Left ventricle myocardium inferior (tissue), 1 donor: ENCODE results near the gene C1orf116. TPM values are rescaled to one million over a fixed set of nuclear protein-coding genes. Genes with fewer than 3 reads are reported as not detected.

Source experiments
- DNase-seq: peaks from one replicate; pipeline ENCODE4 v3.0.0-alpha.2; 2020
- H3K27ac ChIP-seq: fragments of 200-600 bp; replicated peaks from 2 replicates; pipeline ENCODE4 v1.8.0; 2021
- H3K27me3 ChIP-seq: fragments of 200-600 bp; 2 replicates; pipeline ENCODE4 v1.8.0; 2021; ENCODE audit warnings: low read depth
- H3K36me3 ChIP-seq: fragments of 200-600 bp; 2 replicates; pipeline ENCODE4 v1.8.0; 2021
- H3K4me1 ChIP-seq: fragments of 200-600 bp; 2 replicates; pipeline ENCODE4 v1.8.0; 2021
- H3K4me3 ChIP-seq: fragments of 200-600 bp; 2 replicates; pipeline ENCODE4 v1.8.0; 2021; ENCODE audit warnings: mild to moderate bottlenecking, moderate library complexity
- H3K9me3 ChIP-seq: fragments of 200-600 bp; replicated peaks from 2 replicates; pipeline ENCODE4 v1.8.0; 2021
- CTCF ChIP-seq: fragments of 200-600 bp; IDR thresholded peaks from 2 replicates; pipeline ENCODE4 v1.8.0; 2021; ENCODE audit warnings: antibody characterized with exemption, mild to moderate bottlenecking, borderline replicate concordance
- intact Hi-C: fragments of 100-400 bp; cut with micrococcal nuclease; formaldehyde crosslinking; loops from one replicate; pipeline ENCODE4 v1.11.0; 2022
- total RNA-seq: library from RNA; stranded (reverse); fragmentation: NEBNext Ultra II Directional; extraction: Animal tissue kit (Norgen Biotek cat#: 25700); gene quantifications from one replicate; pipeline ENCODE4 v1.2.1, GENCODE V29; 2021
- donor health status: DM: no; HTN: yes; CAD: no; lungs with severe emphysema.

The C1orf116 gene
- total RNA-seq, 1 donor from 2014 or later, result 0.74 TPM

- intact Hi-C loops, result no loop called here
Measured at GRCh38 chr1:206992790-206993189, 39.8 kb downstream of the C1orf116 start.

GRCh38 chr1:206987873-206988272 lies 44.7 kb downstream of the C1orf116 start:
- no peak for TF ChIP-seq CTCF
- Histone ChIP-seq H3K4me3 (no peak overlapping the region), H3K9me3 (no peaks in the 10 kb centered on the region), H3K4me1 (no peaks in the 10 kb centered on the region), H3K27me3 (peaks cover 44% of the 10 kb centered on the region), H3K27ac (no peak overlapping the region), H3K36me3 (no peaks in the 10 kb centered on the region)
- intact Hi-C loops, result no loop called here
- DNase-seq, result no peak

More at GRCh38 chr1:206992790-206993189, 39.8 kb downstream of the C1orf116 start:
- DNase-seq, result no peak
- no peaks in the 10 kb centered on the region for H3K4me1 ChIP-seq
- TF ChIP-seq CTCF, result no peak
- H3K4me3 ChIP-seq, result no peak overlapping the region
- no peaks in the 10 kb centered on the region for H3K9me3 ChIP-seq
- no peaks in the 10 kb centered on the region for H3K36me3 ChIP-seq
- peaks cover 51% of the 10 kb centered on the region for H3K27me3 ChIP-seq
- no peak overlapping the region for H3K27ac ChIP-seq

- DNase-seq, result no peak
- Histone ChIP-seq H3K36me3 (no peaks in the 10 kb centered on the region), H3K4me3 (no peak overlapping the region), H3K9me3 (no peaks in the 10 kb centered on the region), H3K27me3 (peaks cover 34% of the 10 kb centered on the region), H3K27ac (no peak overlapping the region), H3K4me1 (no peaks in the 10 kb centered on the region)
- no peak for TF ChIP-seq CTCF
- intact Hi-C loops, result no loop called here
Measured at GRCh38 chr1:206986885-206987284, 45.7 kb downstream of the C1orf116 start.

GRCh38 chr1:206986402-206986801 lies 46.2 kb downstream of the C1orf116 start:
- no peak overlapping the region for H3K27ac ChIP-seq
- H3K4me3 ChIP-seq, result no peak overlapping the region
- peaks cover 29% of the 10 kb centered on the region for H3K27me3 ChIP-seq
- H3K4me1 ChIP-seq, result no peaks in the 10 kb centered on the region
- TF ChIP-seq CTCF, result no peak
- intact Hi-C loops, result no loop called here
- H3K36me3 ChIP-seq, result no peaks in the 10 kb centered on the region
- H3K9me3 ChIP-seq, result no peaks in the 10 kb centered on the region
- no peak for DNase-seq

- Histone ChIP-seq H3K36me3 (no peaks in the 10 kb centered on the region), H3K4me1 (no peaks in the 10 kb centered on the region), H3K9me3 (no peaks in the 10 kb centered on the region), H3K27ac (no peak overlapping the region), H3K27me3 (peaks cover 28% of the 10 kb centered on the region), H3K4me3 (no peak overlapping the region)
- intact Hi-C loops, result no loop called here
- TF ChIP-seq CTCF, result no peak
- no peak for DNase-seq
Measured at GRCh38 chr1:206985162-206985749, 47.3 kb downstream of the C1orf116 start.
